ENCODE data around the gene ANKRD26. TPM values are rescaled to one million over a fixed set of nuclear protein-coding genes. Genes with fewer than 3 reads are reported as not detected.

The ANKRD26 gene
- total RNA-seq, 1 donor from 2014 or later: 6.7 TPM

- H3K4me1 ChIP-seq: no peaks in the 10 kb centered on the region
- ATAC-seq: no peak
Measured at GRCh38 chr10:26981232-26981824, 119.0 kb downstream of the ANKRD26 start.

GRCh38 chr10:26978519-26978918 lies 121.8 kb downstream of the ANKRD26 start:
- intact Hi-C loops (cut with DNase I): no loop called here
- DNase-seq: no peak

More at GRCh38 chr10:26981232-26981824, 119.0 kb downstream of the ANKRD26 start:
- TF ChIP-seq CTCF (IDR thresholded peaks at IDR 0.05): no peak
- DNase-seq: no peak
- H3K27ac ChIP-seq: no peak overlapping the region
- H3K36me3 ChIP-seq: no peaks in the 10 kb centered on the region
- intact Hi-C loops (cut with DNase I): no loop called here
- no peak overlapping the region for H3K4me3 ChIP-seq
- H3K27me3 ChIP-seq: no peaks in the 10 kb centered on the region
- H3K9me3 ChIP-seq: no peaks in the 10 kb centered on the region

GRCh38 chr10:26977635-26978034 lies 122.7 kb downstream of the ANKRD26 start:
- Histone ChIP-seq H3K4me3 (no peak overlapping the region), H3K4me1 (no peaks in the 10 kb centered on the region), H3K27ac (no peak overlapping the region), H3K36me3 (no peaks in the 10 kb centered on the region), H3K9me3 (no peaks in the 10 kb centered on the region), H3K27me3 (no peaks in the 10 kb centered on the region)
- no peak for TF ChIP-seq CTCF (IDR thresholded peaks at IDR 0.05)
- ATAC-seq: no peak
- intact Hi-C loops (cut with DNase I): no loop called here
- DNase-seq: no peak

More at GRCh38 chr10:26978519-26978918, 121.8 kb downstream of the ANKRD26 start:
- Histone ChIP-seq H3K27ac (no peak overlapping the region), H3K27me3 (no peaks in the 10 kb centered on the region), H3K4me3 (no peak overlapping the region), H3K36me3 (no peaks in the 10 kb centered on the region), H3K4me1 (no peaks in the 10 kb centered on the region), H3K9me3 (no peaks in the 10 kb centered on the region)
- no peak for TF ChIP-seq CTCF (IDR thresholded peaks at IDR 0.05)
- ATAC-seq: no peak

- no peak overlapping the region for H3K4me3 ChIP-seq
- no peak for DNase-seq
- no peaks in the 10 kb centered on the region for H3K9me3 ChIP-seq
- no peaks in the 10 kb centered on the region for H3K36me3 ChIP-seq
- H3K4me1 ChIP-seq: no peaks in the 10 kb centered on the region
- no peaks in the 10 kb centered on the region for H3K27me3 ChIP-seq
- TF ChIP-seq CTCF (IDR thresholded peaks at IDR 0.05): no peak
- intact Hi-C loops (cut with DNase I): no loop called here
- no peak overlapping the region for H3K27ac ChIP-seq
- no peak for ATAC-seq
Measured at GRCh38 chr10:26970667-26971066, 129.6 kb downstream of the ANKRD26 start.

- no peak for TF ChIP-seq CTCF (IDR thresholded peaks at IDR 0.05)
- intact Hi-C loops (cut with DNase I): no loop called here
- no peaks in the 10 kb centered on the region for H3K4me1 ChIP-seq
- no peaks in the 10 kb centered on the region for H3K27me3 ChIP-seq
- no peaks in the 10 kb centered on the region for H3K36me3 ChIP-seq
- no peaks in the 10 kb centered on the region for H3K9me3 ChIP-seq
- H3K27ac ChIP-seq: no peak overlapping the region
- no peak overlapping the region for H3K4me3 ChIP-seq
- DNase-seq: no peak
- no peak for ATAC-seq
Measured at GRCh38 chr10:26969145-26969926, 131.0 kb downstream of the ANKRD26 start.
